HG03175 (cell line): ENCODE measurements around the gene UPF3A.

Experiments
- ATAC-seq: cut with Tn5 transposase; IDR thresholded peaks from one replicate; pipeline ENCODE4 v1.9.1; 2021; ENCODE audit warnings: mild to moderate bottlenecking, moderate library complexity; ENCODE audit not compliant: unreplicated experiment

Gene UPF3A

GRCh38 chr13:114303700-114304327 is 22.4 kb downstream of the UPF3A start:
- no peak for ATAC-seq

DNA sequence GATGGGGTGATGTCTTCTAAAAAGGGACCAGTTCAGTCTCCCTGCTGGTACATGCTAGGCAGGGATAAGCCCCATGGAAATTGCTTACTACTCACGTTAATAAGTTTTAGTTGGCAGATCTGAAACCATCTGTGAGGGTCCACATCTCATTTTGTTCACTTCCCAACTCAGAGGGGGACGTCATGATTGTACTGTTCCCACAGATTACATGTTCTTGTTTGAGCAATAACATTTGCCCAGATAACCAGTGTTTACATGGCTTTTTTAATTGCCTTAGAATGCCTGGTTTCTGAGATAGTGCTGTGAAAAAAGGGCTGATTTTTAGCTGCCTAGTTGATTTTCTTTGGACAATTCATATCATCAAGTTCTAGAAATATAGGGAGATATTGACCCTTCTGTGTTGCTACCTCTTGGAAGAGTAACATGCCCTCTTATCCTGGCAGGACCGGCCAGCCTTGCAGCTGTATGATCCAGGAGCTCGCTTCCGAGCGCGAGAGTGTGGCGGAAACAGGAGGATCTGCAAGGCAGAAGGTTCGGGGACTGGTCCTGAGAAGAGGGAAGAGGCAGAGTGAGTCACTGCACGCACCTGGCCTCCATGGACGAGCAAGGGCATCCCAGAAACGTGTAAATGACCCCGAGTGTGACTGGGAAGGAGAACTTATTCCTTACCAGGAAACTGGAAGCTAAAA is 23.1 kb downstream of the UPF3A start:
- ATAC-seq = no peak

DNA sequence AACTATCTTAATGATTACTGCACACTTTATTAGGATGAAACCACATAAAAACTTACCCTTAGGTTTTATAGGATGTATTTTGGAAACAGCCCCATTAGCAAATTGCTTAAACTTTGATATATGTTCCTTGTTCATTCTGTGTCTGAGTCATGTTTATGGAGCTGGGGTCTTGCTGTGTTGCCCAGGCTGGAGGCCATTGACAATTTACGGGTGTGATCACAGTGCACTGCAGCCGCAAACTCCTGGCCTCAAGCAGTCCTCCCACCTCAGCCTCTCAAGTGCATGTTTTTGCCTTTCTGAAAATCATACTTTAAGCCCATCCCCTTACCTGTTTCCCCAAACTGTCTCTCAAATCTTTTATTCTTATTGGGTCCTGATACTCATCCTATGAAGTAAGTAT is 27.7 kb downstream of the UPF3A start:
- no peak for ATAC-seq

DNA sequence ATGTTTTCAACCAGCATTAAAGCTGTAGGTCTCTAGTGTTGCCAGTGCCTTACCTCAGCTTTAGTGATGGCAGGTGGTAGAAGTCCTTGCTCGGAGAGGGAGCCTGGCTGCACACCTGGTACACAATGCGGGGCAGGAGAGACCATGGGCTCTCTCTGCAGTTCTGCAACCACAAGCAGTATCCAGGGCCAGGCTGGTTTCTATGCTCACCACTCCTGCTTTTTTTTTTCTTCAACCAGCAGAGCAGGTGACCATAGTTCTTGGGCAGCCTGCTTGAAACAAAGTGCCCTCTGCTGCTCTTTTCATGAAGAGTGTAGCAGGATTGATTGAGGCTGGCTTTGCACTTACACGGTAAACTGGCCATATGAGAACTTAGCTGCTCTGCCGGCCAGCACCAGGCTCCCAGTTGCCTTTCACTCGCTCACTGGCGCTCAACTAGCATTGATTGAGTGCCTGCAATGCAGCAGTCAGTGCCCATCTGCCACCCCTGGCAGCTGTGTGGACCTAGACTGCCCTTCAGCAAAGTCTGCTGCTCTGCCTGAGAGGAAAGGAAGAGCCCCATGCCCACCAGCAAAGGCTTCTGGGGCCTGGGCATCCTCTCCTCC is 28.5 kb downstream of the UPF3A start:
- no peak for ATAC-seq

GRCh38 chr13:114310956-114311355 is 29.6 kb downstream of the UPF3A start:
- no peak for ATAC-seq

DNA sequence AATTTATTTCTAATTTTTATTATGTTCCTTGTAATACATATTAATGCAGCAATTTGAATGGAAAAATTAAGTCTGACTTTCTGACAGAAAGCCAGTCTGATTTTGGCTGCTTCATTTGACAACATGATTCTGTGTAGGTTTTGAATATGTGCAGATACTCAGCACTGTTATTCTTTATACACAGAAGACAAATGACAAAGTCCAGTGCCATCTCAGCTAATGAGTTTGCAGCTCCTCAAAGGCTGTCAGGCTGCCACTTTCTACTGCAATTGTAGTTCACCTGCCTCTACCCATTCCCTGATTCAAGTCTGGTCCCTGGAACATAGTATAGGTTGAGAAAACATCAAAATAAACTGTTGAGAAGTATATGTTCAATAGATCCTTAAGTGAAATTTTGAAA is 30.0 kb downstream of the UPF3A start:
- ATAC-seq = no peak

DNA sequence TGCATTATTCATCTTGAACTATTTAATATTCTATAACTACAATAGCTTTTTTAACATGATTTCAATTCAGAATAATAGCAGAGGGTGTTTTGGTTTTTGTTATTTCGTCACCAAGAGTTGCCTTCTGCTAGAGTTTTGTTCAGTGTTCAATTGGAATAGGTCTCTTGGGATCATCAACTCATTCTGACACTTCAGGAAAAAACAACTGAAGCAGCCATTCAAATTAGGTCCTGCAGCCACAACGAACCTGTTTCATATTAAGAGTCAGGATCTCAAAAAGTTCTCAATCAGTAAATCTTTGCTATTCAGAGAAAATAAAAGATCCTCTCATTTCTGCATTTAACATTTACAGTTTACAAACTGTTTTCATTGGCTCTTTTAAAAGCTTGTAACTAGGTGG is 30.5 kb downstream of the UPF3A start:
- ATAC-seq = no peak

- peak; percentile 29 for ATAC-seq
Observed at GRCh38 chr13:114313061-114313860, 31.9 kb downstream of the UPF3A start.

DNA sequence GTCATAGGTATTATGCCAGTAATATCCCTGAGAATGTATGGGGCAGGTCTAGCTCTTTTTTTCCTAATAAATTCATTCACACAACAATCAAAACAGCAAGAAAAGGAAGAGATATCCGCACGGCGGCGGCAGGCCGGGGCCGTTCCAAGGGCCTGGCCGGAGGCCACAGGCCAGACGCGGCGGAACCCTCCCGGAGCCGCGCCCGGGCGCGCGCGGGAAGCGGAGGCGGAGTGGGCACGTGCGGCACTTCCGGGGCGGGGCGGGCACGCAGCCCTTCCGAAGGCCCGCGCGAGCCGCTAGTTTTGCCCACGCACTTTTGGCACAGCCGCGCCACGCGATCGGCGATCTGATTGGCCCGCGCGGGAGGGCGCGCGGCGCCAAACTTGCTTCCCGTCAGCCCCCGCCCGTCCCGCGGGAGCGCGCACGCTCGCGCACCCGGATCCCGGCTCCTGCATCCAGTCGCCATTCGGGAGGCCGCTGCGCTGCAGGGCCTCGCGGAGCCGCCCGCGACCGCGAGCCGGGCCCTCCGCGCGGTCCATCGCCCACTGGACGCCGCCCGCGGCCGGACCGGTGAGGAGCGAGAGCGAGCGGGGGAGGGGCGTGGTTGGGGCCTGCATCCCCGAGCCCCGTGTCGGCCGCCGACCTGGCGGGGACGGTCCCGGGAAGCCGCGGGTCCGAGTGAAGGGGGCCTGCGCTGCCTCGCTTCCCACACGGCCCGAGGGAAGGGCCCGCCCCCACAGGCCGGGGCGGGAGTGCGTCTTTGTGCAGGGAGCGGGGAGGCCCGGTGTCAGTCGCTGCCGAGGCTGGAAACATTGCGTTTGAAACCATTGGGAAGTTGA is 32.9 kb downstream of the UPF3A start, which contains the start of gene CHAMP1:
CHAMP1 (plus strand) TSS at position 430 of the 839 bp plus-strand sequence. CDS start 9,340 bp downstream, outside the sequence.
- peak; percentile 84 for ATAC-seq

- no peak for ATAC-seq
Observed at GRCh38 chr13:114315074-114315785, 33.8 kb downstream of the UPF3A start.

- no peak for ATAC-seq
Observed at GRCh38 chr13:114318624-114319023, 37.2 kb downstream of the UPF3A start.

DNA sequence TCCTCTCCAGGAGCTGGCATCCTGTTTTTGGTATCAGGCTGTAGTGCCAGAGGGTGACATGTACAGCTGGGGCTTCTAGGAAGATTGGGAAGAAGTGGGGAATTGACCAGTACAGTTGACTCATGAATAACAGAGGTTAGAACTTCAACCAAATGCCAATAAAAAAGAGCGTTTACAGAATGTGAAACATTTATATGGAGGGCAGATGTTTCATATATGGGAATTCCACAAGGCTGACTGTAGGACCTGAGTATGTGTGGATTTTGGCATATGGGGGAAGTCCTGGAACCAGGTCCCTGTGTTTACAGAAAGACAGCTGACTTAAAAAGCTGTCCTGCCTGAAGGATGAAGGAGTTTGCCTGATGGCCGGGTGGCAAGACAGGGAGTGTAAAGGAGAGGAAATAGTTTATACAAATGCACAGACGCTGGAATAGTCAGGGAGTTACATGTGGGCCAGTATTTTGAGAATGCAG is 38.1 kb downstream of the UPF3A start:
- ATAC-seq = no peak

- ATAC-seq = no peak
Observed at GRCh38 chr13:114320065-114320464, 38.7 kb downstream of the UPF3A start.

- no peak for ATAC-seq
Observed at GRCh38 chr13:114321256-114321655, 39.9 kb downstream of the UPF3A start.

DNA sequence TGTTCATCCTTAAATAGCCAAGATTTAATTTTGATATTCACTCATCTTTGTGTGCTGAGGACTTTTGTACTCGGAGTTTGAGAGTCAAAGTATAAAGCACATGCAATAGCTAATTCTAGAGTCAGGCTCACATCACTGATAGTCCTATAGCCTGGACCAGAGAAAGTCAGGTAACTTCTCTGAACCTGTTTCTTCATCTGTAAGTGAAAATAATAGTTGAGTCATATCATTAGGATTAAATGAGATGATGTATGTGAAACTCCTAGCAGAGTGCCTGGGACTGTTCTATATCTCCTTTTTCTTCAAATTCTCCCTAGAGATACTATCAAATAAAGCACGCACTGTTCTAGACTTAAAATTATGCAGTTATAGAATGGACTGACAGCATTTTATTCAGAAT is 41.9 kb downstream of the UPF3A start:
- ATAC-seq = no peak

DNA sequence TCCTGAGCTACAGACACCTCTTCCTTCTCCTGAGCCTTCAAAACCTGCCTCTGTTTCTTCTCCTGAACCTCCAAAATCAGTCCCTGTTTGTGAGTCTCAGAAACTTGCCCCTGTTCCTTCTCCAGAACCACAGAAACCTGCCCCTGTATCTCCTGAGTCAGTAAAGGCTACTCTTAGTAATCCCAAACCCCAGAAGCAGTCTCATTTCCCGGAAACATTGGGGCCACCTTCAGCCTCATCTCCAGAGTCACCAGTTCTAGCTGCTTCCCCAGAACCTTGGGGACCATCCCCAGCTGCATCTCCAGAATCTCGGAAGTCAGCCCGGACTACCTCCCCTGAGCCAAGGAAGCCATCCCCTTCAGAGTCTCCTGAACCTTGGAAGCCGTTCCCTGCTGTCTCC is 42.9 kb downstream of the UPF3A start:
- no peak for ATAC-seq

DNA sequence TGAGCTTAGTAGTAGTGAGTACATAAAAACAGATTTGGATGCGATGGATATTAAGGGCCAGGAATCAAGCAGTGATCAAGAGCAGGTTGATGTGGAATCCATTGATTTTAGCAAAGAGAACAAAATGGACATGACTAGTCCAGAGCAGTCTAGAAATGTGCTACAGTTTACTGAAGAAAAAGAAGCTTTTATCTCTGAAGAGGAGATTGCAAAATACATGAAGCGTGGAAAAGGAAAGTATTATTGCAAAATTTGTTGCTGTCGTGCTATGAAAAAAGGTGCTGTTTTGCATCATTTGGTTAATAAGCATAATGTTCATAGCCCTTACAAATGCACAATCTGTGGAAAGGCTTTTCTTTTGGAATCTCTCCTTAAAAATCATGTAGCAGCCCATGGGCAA is 44.3 kb downstream of the UPF3A start:
- ATAC-seq = no peak

DNA sequence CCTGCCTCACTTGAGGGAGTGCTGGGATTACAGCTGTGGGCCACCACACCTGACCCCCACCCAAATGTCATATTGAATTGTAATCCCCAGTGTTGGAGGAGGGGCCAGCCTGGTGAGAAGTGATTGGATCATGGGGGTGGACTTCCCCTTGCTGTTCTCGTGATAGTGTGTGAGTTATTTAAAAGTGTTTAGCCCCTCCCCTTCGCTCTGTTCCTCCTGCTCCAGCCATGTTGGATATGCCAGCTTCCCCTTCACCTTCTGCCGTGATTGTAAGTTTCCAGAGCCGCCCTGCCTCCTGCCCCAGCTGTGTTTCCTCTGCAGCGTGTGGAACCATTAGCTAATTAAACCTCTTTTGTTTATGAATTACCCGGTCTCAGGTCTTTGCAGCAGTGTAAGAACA is 46.6 kb downstream of the UPF3A start:
- no peak for ATAC-seq

DNA sequence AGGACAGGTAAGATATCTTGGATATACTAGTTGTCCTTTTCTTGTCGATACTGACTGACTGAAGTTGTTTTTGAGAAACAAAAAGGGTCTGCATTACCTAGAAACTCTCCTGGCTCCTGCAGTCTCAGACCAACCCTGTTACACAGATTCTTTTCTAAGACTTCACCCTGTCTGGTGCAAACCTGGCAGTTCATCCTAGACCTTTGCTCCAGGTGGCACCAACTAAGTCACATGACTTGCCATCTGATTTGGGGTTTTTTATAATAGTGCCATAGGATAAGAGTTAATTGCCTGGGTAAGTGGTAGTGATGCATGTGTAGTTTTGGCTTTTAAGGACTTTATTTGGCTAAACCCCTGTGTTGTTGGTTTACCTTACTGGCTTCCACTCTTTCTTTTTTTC is 47.2 kb downstream of the UPF3A start:
- no peak for ATAC-seq

- no peak for ATAC-seq
Observed at GRCh38 chr13:114330086-114330485, 48.7 kb downstream of the UPF3A start.
